OCI-LY7 (cell line): ENCODE measurements around the gene C3orf20.

Experiments used
- CTCF ChIP-seq: fragments of 200-600 bp; sonication (generic); conservative IDR thresholded peaks from 2 replicates; pipeline ENCODE4 v1.5.1; 2014; ENCODE audit warnings: mild to moderate bottlenecking, antibody characterized with exemption, low read length, moderate library complexity, mixed read lengths
- EZH2phosphoT487 ChIP-seq: fragments of 200-600 bp; sonication (generic); IDR thresholded peaks from 2 replicates; pipeline ENCODE4 v1.6.1; 2018; ENCODE audit warnings: low read depth, borderline replicate concordance, mild to moderate bottlenecking, mixed run types, antibody characterized with exemption, low read length, moderate library complexity, mixed read lengths

DNA sequence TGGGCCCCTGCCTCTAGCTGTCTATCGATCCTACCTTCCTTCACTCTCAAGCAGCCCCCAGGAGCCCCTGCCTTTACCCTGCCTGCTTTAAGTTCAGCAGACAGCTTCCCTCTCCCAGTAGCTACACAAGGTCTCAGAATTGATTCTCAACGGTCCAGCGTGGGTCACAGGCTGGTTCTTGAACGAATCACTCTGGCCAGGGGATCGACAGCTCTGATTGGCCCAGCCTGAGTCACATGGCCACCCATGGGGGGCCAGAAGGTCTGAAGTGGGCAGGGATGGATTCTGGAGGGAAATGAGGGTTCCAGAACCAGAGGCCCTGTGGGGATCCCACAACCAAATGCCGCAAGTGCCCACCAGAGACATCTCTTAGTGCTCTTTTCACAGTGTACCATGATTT, 47.1 kb upstream of the C3orf20 start:
- no peak for TF ChIP-seq CTCF
- TF ChIP-seq EZH2phosphoT487: no peak
